ENCODE measurements around the gene DMAC2L.

The DMAC2L gene

DNA sequence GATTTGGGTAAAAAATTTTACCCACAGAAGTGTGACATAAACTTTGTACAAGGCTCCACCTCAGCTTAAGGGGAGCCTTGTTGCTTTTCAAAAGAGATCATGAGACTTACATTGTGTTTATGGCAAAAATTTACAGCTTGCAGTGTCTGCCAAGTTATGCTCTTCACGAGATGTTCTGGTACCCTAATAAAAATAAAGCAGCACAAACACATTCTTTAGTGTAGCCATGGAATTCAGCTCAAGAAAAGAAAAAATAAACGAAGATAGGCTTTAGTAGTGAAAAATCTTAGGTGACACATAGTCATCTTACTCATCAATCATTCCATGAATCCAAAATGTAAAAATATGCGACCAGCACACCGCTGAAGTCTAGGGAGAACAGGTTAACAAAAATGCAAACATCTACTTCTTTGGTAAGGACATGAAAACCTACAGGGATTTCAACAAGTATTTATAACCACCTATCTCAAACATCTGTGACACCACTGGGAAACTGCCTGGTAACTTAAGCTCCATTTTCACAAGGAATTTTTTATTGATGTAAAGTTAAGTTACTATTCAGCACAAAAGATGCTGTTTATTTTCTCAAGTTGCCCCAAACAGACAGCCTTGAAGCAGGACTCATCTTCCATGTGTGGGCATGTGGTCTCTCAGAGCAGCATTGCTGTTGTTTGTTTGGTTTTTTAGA, 32.9 kb downstream of the DMAC2L start:
- no peak overlapping the region for H3K4me2 ChIP-seq (ENCODE audit: low read depth, low read length)
- no peak overlapping the region for H3K27ac ChIP-seq (ENCODE audit: low read length)

DNA sequence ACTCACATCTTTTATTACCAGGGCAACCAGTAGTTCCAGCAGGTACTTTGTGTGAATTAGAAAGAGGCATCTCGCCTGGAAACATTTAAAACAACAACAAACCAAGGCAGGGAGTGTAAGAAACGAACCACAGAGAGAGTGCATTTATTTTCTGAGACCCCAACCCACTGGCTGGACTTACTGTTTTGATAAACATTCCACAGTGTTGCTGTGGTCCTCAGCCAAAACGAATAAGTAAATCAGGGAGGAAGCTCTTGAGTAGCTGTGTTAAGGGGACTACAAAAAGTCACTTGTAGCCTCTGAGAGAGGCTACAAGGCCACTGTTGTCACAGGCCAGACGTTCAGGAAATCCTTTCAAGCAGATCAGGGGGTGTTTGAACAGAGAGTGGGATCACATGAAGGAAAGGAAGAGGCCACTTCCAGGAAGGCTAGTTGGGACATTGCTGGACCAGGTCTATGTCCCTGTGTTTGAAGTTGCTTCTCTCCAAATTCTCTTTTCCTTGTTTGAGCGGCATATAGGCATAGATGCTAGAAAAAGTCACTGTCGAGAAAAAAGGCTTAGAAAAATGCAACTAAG, 33.8 kb downstream of the DMAC2L start:
- H3K27me3 ChIP-seq (replicated peaks; ENCODE audit: insufficient read depth, low read length): no peaks in the 10 kb centered on the region
- no peaks in the 10 kb centered on the region for H3K9me2 ChIP-seq (replicated peaks; ENCODE audit: insufficient read depth, low read length)
- H3K9ac ChIP-seq (ENCODE audit: low read length): no peak overlapping the region
- H3F3A ChIP-seq (ENCODE audit: insufficient read depth, low read length): no peaks in the 10 kb centered on the region
- H4K20me1 ChIP-seq (ENCODE audit: insufficient read depth, low read length): no peaks in the 10 kb centered on the region
- TF ChIP-seq EZH2phosphoT487 (IDR thresholded peaks at IDR 0.05; ENCODE audit: low read length): no peak
- TF ChIP-seq EZH2 (optimal IDR thresholded peaks at IDR 0.05; ENCODE audit: low read depth, low read length): no peak
- TF ChIP-seq, protein P1, sequence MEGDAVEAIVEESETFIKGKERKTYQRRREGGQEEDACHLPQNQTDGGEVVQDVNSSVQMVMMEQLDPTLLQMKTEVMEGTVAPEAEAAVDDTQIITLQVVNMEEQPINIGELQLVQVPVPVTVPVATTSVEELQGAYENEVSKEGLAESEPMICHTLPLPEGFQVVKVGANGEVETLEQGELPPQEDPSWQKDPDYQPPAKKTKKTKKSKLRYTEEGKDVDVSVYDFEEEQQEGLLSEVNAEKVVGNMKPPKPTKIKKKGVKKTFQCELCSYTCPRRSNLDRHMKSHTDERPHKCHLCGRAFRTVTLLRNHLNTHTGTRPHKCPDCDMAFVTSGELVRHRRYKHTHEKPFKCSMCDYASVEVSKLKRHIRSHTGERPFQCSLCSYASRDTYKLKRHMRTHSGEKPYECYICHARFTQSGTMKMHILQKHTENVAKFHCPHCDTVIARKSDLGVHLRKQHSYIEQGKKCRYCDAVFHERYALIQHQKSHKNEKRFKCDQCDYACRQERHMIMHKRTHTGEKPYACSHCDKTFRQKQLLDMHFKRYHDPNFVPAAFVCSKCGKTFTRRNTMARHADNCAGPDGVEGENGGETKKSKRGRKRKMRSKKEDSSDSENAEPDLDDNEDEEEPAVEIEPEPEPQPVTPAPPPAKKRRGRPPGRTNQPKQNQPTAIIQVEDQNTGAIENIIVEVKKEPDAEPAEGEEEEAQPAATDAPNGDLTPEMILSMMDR (IDR thresholded peaks at IDR 0.05; ENCODE audit: low read length): no peak
- no peak overlapping the region for H2AFZ ChIP-seq (ENCODE audit: low read length)
- H3K4me1 ChIP-seq (ENCODE audit: low read length): no peaks in the 10 kb centered on the region
- no peaks in the 10 kb centered on the region for H3K36me3 ChIP-seq (replicated peaks; ENCODE audit: insufficient read depth, low read length)
- no peak overlapping the region for H3K4me2 ChIP-seq (ENCODE audit: low read depth, low read length)
- H3K27ac ChIP-seq (ENCODE audit: low read length): no peak overlapping the region
- no peaks in the 10 kb centered on the region for H3K79me2 ChIP-seq (ENCODE audit: low read length)
- no peaks in the 10 kb centered on the region for H3K9me3 ChIP-seq (replicated peaks; ENCODE audit: insufficient read depth, low read length)
- H3K4me3 ChIP-seq (ENCODE audit: low read length): no peak overlapping the region
- DNase-seq: no peak

More for the DNA sequence above, 32.9 kb downstream of the DMAC2L start:
- Histone ChIP-seq H3K36me3 (replicated peaks; ENCODE audit: insufficient read depth, low read length) (no peaks in the 10 kb centered on the region), H3K4me1 (ENCODE audit: low read length) (no peaks in the 10 kb centered on the region), H3K9me2 (replicated peaks; ENCODE audit: insufficient read depth, low read length) (no peaks in the 10 kb centered on the region), H2AFZ (ENCODE audit: low read length) (no peak overlapping the region), H3K4me3 (ENCODE audit: low read length) (no peak overlapping the region), H4K20me1 (ENCODE audit: insufficient read depth, low read length) (no peaks in the 10 kb centered on the region), H3F3A (ENCODE audit: insufficient read depth, low read length) (no peaks in the 10 kb centered on the region), H3K79me2 (ENCODE audit: low read length) (no peaks in the 10 kb centered on the region), H3K9me3 (replicated peaks; ENCODE audit: insufficient read depth, low read length) (no peaks in the 10 kb centered on the region), H3K27me3 (replicated peaks; ENCODE audit: insufficient read depth, low read length) (no peaks in the 10 kb centered on the region), H3K9ac (ENCODE audit: low read length) (no peak overlapping the region)
- TF ChIP-seq, protein P1 (IDR thresholded peaks at IDR 0.05; ENCODE audit: low read length): no peak
- TF ChIP-seq EZH2phosphoT487 (IDR thresholded peaks at IDR 0.05; ENCODE audit: low read length): no peak
- no peak for DNase-seq

DNA sequence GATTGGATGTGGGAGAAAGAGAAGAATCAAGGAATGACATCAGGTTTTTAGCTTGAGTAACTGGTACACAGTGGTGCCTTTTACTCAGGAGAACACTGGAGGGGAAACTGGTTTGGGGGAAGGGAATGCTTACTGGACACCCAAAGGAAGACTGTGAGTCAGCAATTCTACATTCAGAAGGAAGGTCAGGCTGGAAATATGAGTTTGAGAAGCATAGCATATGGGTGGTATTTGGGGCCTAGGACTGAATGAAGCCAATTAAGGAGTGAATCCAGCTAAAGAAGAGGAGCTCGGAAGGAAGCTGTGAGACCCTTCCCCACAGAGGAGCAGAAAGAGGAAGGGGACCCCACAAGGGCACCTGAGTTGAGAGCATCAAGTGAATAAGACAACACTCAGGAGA, 35.4 kb downstream of the DMAC2L start:
- no peaks in the 10 kb centered on the region for H3F3A ChIP-seq (ENCODE audit: insufficient read depth, low read length)
- H3K79me2 ChIP-seq (ENCODE audit: low read length): no peaks in the 10 kb centered on the region
- no peaks in the 10 kb centered on the region for H3K27me3 ChIP-seq (replicated peaks; ENCODE audit: insufficient read depth, low read length)
- H3K9ac ChIP-seq (ENCODE audit: low read length): no peak overlapping the region
- H2AFZ ChIP-seq (ENCODE audit: low read length): no peak overlapping the region
- no peaks in the 10 kb centered on the region for H3K9me2 ChIP-seq (replicated peaks; ENCODE audit: insufficient read depth, low read length)
- H3K36me3 ChIP-seq (replicated peaks; ENCODE audit: insufficient read depth, low read length): no peaks in the 10 kb centered on the region
- DNase-seq: no peak
- H3K4me2 ChIP-seq (ENCODE audit: low read depth, low read length): no peak overlapping the region
- no peaks in the 10 kb centered on the region for H4K20me1 ChIP-seq (ENCODE audit: insufficient read depth, low read length)
- H3K27ac ChIP-seq (ENCODE audit: low read length): no peak overlapping the region
- TF ChIP-seq EZH2phosphoT487 (IDR thresholded peaks at IDR 0.05; ENCODE audit: low read length): no peak
- TF ChIP-seq, protein P1 (IDR thresholded peaks at IDR 0.05; ENCODE audit: low read length): no peak
- no peak for TF ChIP-seq EZH2 (optimal IDR thresholded peaks at IDR 0.05; ENCODE audit: low read depth, low read length)
- no peaks in the 10 kb centered on the region for H3K4me1 ChIP-seq (ENCODE audit: low read length)
- H3K9me3 ChIP-seq (replicated peaks; ENCODE audit: insufficient read depth, low read length): no peaks in the 10 kb centered on the region
- H3K4me3 ChIP-seq (ENCODE audit: low read length): no peak overlapping the region
